Cardiac septum (tissue), 1 donor: Measurements from ENCODE around the gene TM2D1. TPM values are rescaled to one million over a fixed set of nuclear protein-coding genes. Genes with fewer than 3 reads are reported as not detected.
"Not testable (repeated sequence)": the region's sequence is repeated elsewhere in the genome, so short reads cannot be mapped to it uniquely, and the experiment has no call there.

ENCODE experiments used
- DNase-seq: peaks from one replicate; pipeline ENCODE4 v3.0.0-alpha.2; 2020; ENCODE audit warnings: low spot score
- intact Hi-C: fragments of 100-400 bp; cut with DNase I; formaldehyde crosslinking; loops from one replicate; pipeline ENCODE4 v1.14.0; 2022
- total RNA-seq: library from RNA; stranded (reverse); fragmentation: NEBNext Ultra II Directional; extraction: Animal tissue kit (Norgen Biotek cat#: 25700); gene quantifications from one replicate; pipeline ENCODE4 v1.2.1, GENCODE V29; 2021
- donor health status: DM: no; HTN: no; CAD: no.

TM2D1 gene
- total RNA-seq, 1 donor from 2014 or later = 34.2 TPM

- intact Hi-C loops = loop anchor here (10.0 kb wide), 1 partner anchor 673 kb away; no protein-coding TSS in a partner anchor
Measured at GRCh38 chr1:61727544-61727943, 2.6 kb upstream of the TM2D1 start.

DNA sequence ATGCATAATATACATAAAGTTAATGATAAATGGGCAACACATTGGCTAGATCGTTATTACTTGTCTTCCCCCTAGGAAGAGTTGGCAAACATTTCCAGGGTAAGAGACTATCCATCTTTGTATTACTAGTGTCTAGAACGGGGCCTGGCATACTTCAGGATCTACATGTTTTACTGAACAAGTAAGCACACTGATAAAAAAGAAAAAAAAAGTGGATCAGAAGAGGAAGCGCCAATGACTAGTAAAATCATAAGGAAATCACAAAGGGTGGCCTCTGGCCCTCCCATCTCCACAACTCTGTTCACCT lies 482 bp downstream of the TM2D1 start:
- intact Hi-C loops = loop anchor here (10.0 kb wide), 1 partner anchor 670 kb away; no protein-coding TSS in a partner anchor
- DNase-seq = no peak

More at GRCh38 chr1:61727544-61727943, 2.6 kb upstream of the TM2D1 start:
- DNase-seq = no peak

DNA sequence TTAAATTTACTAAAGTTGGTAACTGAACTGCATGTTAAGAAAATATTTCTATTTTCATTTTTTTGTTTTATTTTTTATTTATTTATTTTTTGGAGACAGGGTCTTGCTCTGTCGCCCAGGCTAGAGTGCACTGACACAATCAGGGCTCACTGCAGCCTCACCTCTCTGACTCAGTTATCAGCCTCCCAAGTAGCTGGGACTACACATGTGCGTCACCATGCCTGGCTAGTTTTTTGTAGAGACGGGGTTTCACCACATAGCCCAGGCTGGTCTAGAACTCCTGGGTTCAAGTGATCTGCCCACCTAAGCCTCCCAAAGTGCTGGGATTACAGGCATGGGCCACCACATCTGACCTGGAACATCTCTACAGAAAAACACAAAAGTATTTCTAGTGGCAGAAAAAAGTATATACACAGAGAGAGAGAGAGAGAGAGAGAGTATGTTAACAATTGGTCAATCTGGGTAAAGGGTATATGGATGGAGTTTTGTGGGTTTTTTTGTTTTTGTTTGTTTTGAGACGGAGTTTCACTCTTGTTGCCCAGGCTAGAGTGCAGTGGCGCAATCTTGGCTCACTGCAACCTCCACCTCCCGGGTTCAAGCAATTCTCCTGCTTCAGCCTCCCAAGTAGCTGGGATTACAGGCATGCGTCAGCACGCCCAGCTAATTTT lies 5.8 kb downstream of the TM2D1 start:
- DNase-seq, intact Hi-C loops: not testable (repeated sequence)

GRCh38 chr1:61711969-61712368 lies 13.0 kb downstream of the TM2D1 start:
- intact Hi-C loops = no loop called here

DNA sequence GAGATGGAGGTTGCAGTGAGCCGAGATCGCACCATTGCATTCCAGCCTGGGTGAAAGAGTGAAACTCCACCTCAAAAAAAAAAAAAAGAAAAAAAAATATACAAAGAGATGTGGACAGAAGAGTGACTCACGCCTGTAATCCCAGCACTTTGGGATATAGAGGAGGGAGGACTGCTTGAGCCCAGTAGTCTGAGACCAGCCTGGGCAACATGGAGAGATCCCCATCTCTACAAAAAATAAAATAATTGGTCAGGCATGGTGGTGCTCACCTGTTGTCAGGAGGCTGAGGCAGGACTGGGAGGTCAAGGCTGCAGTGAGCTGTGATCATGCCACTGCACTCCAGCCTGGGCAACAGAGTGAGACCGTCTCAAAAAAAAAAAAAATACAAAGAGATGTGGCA lies 13.7 kb downstream of the TM2D1 start:
- DNase-seq, intact Hi-C loops: not testable (repeated sequence)

More at GRCh38 chr1:61711969-61712368, 13.0 kb downstream of the TM2D1 start:
- no peak for DNase-seq

- no peak for DNase-seq
- intact Hi-C loops = no loop called here
Measured at GRCh38 chr1:61709908-61710289, 15.0 kb downstream of the TM2D1 start.

DNA sequence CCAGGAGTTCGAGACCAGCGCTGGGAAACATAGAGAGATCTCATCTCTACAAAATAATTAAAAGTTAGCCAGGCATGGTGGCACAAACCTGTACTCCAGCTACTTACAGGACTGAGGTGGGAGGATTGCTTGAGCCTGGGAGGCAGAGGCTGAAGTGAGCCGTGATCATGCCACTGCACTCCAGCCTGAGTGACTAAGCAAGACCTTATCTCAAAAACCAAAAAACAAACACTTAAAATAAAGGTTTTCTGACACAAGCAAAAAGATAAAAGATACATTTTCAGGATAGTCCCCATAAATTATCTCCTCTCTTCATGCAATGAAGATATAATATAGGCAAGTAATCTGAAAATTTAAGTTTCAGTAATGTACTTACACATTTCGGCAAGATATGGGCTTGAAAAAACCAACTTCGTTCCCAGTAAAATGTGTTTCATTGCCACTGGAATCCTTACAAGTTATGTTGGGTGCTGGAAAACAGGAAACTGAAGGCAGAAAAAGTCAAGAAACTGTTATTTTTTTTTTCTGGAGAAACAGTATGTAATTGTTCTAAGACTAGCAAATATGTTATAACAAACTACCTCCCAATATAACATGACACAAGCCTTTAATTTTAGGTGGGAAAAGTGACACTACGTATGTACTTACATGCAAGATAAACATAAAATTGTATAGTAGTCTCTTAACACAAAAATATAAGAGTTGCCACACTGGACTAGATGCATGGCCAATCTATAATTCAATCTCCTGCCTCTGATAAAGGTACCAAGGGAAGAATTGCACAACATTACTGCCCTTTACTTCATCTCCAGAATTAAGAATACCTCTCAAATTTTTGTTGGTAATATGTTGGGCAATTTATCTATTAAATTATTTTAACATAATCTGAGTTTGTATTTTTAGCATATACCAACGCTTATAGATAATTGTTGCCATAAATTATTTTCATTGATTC lies 15.7 kb downstream of the TM2D1 start:
- intact Hi-C loops = no loop called here

DNA sequence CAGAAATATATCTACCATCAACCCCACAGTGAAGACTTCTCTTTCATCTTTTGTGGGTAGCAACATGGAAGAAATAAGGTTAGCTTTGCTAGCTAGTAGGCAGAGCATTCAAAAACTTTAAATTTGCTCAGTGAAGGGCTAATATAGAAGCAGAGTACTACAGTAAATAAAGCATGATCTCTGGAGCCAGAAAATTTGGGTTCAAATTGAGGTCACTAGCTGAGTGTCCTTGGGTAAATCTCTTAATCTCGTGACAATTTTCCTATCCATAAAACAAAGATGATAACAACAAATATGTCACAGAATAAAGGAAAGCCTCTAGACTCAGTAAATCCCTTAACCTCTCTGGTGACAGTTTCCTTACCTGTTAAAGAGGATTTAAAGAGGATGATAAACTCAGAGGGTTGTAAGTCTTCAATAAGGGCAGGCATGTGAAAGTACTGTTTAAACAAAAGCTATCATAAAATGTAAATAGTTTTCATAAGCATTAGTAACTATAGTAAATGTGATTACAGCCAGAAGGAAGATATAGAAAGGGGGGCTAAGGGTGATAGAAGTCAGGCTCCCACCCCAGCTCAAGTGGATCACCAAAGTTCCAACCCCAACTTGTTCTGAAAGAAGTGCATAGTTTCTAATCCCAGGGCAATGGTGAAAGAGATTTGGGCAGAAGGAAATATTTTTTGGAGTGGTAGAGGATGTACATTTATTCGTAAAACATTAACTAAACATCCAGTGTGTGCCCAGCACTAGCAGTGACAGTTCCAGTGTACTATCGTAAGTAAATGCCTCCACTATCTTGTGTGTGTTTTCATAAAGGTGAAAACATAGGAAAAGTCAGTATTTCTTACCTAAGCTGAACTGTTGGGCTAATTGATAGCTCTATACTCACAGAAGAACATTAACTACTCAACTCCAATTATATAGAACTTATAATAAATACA lies 24.8 kb downstream of the TM2D1 start:
- intact Hi-C loops = no loop called here
- no peak for DNase-seq

More for the DNA sequence above, 15.7 kb downstream of the TM2D1 start:
- no peak for DNase-seq

GRCh38 chr1:61692155-61692800 lies 32.7 kb downstream of the TM2D1 start:
- no peak for DNase-seq
- intact Hi-C loops = no loop called here

DNA sequence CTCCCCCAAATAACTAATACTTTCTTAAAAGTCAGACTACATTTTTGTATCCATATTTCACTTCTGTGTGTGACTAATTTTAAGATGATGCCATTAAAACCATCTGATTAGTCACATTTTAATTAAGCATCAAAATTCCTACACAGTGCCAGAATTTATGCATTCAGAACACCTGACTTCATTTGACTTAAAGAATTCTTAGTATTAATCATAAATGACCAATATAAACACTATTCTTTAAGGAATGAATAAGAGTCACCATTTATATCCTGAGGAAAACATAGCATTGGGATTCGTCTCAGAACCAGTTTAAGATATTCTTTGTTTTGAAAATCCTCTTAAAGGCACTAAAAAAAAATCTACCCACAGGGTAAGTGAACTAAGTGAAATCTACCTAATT lies 37.0 kb downstream of the TM2D1 start:
- no peak for DNase-seq
- intact Hi-C loops = no loop called here

DNA sequence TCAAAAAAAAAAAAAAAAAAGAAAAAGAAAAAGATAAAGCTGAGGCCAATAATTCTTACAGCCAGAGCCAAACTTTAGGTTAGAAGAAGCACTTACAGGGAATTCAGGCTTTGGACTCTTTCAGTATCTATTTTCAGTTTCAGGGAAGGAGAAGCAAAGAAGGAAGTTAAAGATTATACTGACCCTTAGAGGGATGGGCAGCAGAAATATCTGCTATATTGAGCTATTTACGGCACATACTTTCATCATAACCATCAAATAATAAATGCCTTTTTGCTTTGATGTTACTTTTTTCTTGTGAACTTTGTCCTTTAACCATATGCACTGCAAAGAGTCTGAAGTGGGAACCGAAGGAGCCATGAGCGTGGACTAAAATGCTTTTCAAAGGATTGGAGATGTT lies 42.0 kb downstream of the TM2D1 start:
- intact Hi-C loops = no loop called here
- no peak for DNase-seq

DNA sequence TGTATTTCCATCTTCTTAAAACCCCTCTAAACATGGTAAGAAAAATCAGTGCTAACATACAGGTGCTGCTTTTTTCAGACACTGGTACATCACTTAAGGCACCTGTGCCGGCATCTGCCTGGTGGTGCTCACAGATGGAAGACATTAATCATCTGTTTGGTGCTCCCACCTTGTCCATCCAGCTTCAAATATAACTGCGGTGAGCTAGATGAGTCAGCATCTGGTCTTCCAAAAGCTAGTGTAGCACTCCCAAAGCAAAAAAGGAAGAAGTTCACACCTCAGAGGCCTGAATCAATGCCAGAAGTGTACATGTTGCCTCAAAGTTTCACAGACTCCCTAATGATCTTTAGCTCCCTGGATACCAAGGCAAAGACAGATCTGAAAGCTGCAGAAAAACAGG lies 44.4 kb downstream of the TM2D1 start:
- DNase-seq = no peak
- intact Hi-C loops = no loop called here

GRCh38 chr1:61676881-61677280 lies 48.1 kb downstream of the TM2D1 start:
- intact Hi-C loops, DNase-seq: not testable (repeated sequence)

- intact Hi-C loops = no loop called here
- no peak for DNase-seq
Measured at GRCh38 chr1:61674221-61674620, 50.7 kb downstream of the TM2D1 start.

- intact Hi-C loops = no loop called here
- no peak for DNase-seq
Measured at GRCh38 chr1:61672376-61672775, 52.6 kb downstream of the TM2D1 start.

GRCh38 chr1:61670445-61670844 lies 54.5 kb downstream of the TM2D1 start:
- intact Hi-C loops = no loop called here

DNA sequence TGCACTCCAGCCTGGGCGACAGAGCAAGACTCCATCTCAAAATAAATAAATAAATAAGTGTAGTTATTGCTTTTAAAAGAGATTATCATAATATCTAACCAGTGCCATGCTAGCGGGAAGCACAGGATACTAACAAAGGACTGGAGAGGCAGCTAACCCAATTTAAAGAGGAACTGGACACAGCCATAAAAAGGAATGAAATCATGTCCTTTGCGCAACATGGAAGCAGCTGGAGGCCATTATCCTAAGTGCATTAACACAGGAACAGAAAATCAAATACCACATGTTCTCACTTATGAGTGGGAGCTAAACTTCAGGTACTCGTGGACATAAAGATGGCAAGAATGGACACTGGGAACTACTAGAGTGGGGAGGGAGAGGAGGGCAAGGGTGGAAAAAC lies 54.9 kb downstream of the TM2D1 start:
- no peak for DNase-seq
- intact Hi-C loops = no loop called here

More at GRCh38 chr1:61670445-61670844, 54.5 kb downstream of the TM2D1 start:
- no peak for DNase-seq

GRCh38 chr1:61659061-61659460 lies 65.9 kb downstream of the TM2D1 start:
- no peak for DNase-seq
- intact Hi-C loops = no loop called here

DNA sequence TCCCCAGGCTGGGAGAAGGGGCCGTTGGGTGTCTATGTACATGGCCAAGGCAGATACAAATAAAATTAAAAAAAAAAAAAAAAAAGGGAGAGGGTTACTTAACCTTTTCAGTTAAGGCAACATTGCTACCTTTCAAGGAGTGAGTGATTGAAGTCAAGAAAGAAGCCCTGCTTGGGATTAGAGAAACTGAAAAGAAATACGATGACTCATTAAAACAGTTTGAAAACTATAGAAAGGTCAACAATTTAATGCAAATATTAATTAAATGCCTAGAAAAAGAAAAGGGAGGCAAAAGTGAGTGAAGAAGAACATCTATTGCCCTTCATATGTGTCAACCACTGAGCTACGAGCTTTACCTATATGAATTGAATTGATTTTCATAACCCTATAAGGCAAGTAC lies 69.5 kb downstream of the TM2D1 start:
- DNase-seq = no peak
- intact Hi-C loops = no loop called here
